RPMI8226 (cell line): ENCODE data around the gene DEGS2.
A peak's percentile ranks its signal among the peaks of the same experiment; 100 is the strongest.

ENCODE experiments used
- DNase-seq: peaks from one replicate; pipeline ENCODE4 v3.0.0-alpha.2; 2015

DEGS2 gene

DNA sequence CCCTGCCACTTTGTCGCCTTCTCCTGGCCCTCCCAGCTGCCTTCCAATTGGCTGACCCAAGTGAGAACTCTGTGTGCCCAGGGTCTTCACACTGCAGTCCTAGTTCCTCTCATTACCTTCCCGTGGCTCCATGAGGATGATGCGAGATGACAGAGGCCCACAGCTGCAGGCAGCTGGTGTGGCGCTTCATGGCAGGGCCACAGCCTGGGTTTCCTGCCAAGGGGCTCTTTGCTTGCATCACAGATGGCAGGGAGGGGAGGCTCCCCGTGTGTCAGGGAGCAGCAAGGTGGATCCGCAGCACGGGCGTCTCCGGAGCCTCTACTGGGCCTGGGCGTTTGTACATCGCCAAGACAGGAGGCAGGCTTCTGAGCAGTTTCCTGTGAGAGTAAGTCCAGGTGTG lies 28.9 kb downstream of the DEGS2 start:
- no peak for DNase-seq

DNA sequence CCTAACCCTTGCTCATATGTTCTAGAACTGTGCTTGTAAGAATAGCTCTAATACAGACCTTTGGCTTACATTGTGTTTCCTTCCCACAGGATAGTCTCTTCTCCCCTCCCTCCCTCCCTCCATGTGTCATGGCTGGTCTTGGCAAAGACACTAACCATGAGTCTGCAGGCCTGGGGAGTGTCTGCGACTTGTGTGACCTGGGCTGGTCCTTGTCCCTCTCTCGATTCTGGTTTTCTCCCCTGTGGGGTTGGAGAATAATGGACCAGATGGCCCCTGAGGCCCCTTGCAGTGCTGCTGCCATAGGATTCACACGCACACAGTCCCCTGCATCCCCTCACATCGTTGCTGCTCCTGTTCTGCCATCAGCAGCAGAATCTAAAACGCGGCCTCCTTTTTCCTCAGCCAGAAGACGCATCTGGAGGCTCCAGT lies 30.3 kb downstream of the DEGS2 start:
- no peak for DNase-seq

DNA sequence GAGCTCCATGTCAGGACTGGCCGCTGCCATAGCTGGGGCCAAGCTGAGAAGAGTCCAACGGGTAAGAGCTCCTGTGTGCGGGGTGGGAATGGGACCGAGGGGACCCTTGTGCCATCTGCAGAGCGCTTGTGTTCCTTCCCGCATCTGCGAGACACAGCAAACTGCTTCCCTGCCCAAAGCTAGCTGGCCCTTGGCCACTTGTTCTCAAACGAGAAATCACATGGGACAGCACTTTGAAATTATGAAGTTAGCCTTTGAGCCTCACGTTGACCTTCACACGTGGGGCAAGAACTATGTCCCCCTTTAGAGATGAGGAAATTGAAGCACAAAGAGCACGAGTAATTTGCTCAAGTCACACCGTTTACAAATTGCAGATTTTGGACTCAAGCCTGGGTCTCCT lies 30.8 kb downstream of the DEGS2 start:
- DNase-seq: no peak

DNA sequence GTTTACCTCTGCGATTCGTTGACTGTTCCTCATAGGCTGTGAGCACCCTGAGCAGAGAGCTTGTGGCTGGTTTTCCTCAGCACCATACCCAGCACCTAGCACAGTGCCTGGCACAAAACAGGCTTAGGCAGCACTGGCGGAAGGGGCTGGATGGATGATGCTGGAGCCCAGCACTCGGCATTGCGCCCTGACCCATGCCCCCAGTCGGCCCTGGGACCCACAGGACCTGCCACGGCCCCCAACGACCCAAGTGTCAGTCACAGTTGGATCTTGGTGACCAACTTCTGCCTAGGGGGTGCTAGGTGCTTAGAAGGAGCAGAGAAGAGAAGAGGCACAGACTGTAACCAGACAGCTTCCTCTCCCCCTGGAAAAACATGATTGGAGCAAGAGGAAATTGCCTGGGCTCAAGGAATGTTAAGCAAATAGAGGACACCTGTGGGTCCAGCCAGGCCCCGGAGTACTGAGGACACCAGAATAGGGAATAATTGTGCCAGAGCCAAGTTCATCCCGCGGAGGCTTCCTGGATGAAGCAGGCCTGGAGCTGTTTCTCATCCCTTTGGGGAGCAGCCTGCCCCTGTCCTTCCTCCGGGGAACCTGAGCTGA lies 31.5 kb downstream of the DEGS2 start:
- no peak for DNase-seq

DNA sequence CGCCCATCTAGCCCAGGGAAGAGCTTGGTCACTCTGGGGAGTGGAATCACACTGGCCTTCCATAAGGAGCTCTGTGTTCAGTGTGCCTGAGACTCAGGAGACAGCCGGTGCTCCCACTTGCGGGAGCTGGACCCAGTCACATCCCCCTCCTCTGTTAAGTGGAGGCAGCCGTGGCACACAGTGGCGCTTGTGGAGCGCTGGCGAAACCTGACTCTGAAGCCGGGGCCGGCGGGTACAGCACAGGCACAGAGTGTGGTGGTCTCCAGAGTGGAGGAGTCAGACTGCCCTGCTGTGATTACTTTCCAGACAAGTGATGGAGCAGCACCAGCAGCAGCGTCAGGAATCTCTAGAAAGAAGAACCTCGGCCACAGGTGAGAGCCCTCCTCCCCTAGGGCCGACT lies 33.0 kb downstream of the DEGS2 start:
- DNase-seq: no peak

DNA sequence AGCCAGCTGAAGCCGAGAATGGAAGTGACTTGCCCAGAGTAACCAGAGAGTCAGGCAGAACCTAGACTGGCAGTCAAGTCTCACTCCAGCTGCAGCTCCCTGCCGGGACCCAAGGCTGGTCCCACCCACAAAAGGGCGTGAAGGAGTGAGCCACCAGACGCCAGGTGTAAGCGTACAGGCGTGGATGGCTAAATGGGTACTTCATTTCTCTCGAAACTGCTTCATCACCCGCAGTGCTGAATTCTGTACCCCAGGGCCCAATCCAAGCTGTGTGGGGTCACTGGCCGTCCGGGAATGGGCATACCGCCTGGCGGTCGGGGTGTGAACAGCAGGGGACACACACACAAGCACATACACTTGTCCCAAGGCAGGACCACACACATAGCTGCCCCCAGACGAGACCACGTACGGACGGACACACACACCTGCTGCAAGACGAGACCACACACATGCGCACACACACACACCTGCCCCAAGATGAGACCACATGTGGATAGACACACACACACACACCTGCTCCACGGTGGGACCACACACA lies 34.8 kb downstream of the DEGS2 start:
- peak; percentile 84 for DNase-seq

DNA sequence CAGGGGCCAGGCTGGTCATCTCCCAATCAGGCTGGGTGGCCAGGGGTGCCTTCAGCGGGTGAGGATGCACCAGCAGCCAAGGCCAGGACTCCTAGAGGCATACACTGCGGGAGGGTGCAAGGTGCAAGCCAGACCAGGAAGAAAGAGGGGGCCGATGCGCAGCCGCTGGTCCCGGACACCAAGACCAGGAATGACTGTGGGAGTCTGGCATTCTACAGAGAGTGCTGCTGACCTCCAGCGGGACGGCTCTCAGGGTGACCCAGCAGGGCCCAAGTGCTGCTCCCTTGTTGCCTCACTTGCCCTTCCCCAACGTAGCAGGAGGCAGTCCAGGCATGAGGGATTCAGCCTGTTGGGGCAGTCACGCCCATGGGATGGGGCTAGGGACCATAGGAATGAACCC lies 35.8 kb downstream of the DEGS2 start:
- DNase-seq: no peak

DNA sequence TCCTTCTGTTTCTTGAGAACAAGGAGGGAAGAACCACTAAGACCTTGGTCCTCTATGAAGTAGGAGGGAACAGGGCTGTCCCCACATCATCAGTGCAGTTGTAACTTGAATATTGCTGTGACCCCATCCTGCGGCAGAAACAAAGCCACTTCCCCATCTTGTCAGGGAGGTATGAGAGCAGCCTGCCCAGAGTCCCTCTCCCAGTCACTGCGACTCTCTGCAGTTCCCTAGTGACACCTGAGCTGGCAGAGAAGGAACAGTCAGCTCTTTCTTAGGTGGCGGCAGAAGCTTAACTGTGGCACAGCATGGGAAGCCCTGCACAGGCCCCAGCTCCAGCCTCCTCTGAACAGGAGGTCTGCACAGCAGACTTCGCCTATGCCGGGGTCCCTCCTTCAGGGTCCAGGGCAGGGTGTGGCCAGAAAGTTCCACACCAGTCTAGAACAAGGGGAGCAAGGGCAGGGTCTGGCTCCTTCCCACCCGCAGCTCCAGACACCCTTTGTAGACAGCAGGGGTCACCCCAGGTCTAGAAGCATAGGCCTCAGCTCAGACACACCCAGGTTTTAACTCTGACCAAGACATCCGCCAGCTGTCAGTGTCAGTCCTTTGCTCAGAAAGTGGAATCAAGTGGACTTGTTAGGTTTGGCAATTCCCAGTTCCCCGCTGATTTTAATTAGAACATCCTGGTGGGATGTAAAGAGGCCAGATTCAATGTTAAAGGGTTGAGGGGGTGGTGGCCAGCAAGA lies 36.8 kb downstream of the DEGS2 start:
- DNase-seq: no peak

DNA sequence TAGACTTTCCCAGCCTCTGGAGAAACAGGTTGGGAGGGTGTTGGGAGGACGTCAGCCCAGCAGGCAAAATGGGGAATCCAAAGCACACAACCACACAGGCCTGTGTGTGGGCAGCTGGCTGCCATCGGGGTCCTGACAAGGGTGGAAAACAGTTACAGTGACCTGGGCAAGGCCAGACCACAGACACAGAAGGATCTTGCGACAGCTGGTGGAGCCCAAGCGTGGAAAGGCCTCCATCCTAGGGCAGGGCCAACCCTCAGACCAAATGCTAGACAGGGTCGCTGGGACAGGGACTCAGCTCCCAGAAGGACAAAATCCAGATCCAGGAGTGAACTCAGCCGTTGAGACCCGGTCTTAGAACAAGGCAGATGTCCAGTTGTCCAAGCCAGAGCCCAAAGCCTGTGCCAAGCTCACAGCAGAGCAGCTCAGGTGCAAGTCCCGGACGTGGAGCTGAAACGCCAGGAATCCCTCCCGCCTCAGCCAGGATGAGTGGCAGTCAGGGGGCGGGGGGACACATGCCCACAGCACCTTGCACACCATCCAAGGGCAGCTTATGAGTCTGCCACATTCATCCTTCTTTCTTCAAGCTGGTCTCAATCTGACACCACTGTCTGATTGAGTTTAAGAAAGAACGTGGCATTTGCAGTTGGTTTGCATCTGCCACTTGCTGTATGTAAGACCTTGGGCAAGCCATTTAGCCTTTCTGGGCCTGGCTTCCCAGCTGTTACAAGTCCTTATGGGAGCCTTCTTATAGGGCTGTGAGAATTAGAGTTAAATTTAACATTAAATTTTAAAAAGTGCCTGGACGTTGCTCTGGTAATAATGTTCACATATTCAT lies 37.6 kb downstream of the DEGS2 start:
- no peak for DNase-seq

DNA sequence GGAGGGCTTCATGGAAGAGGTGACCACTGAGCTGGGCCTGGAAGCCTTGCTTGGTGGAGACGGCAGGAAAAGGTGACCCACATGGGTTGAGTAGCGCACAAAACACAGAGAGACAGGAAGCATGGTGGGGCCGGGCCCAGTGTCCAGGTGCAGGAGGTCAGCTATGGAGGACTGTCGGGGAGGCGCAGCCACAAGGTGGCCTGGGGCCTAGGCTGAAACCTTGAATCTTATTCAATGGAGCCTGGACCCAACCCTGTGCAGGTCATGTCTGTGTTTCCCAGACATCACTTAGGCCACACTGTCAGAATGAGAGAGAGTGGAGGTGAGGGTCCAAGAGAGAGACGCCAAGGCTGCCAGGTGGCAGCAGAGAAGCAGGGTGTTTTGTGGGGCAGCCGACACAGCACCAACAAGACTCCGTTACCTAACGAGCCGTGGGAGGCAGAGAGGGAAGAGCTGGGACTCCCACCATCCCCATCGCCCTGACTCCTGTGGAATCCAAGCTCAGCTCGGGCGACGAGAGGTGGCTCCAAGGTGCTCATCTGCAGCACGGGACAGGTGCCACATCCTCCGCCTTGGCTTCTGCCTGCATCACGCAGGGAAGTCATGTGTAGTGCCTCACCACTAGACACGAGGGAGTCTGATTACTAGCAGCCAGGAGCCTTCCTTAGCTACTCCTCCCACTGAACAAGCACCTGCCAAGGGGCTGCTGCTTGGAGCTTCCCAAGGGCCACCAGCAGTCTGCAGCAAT lies 38.7 kb downstream of the DEGS2 start:
- no peak for DNase-seq

DNA sequence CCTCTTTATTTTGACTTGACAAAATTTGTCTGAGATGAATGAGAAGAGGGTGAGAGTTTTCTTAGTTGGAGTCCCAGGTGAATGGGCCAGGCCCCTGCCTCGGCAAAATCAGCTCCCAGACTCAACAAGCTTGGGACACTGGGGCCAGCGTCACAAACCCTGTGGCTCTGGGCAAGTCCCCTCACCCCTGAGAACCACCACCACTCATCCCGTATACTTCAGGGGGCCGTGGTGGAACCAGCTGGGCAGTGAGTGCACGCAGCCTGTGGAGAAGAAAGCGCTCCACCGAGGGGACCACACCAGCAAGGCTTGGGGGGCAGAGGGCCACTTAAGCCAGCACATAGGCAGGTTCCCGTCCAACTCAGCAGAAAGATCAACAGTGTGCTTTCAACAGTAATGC lies 40.2 kb downstream of the DEGS2 start:
- no peak for DNase-seq

DNA sequence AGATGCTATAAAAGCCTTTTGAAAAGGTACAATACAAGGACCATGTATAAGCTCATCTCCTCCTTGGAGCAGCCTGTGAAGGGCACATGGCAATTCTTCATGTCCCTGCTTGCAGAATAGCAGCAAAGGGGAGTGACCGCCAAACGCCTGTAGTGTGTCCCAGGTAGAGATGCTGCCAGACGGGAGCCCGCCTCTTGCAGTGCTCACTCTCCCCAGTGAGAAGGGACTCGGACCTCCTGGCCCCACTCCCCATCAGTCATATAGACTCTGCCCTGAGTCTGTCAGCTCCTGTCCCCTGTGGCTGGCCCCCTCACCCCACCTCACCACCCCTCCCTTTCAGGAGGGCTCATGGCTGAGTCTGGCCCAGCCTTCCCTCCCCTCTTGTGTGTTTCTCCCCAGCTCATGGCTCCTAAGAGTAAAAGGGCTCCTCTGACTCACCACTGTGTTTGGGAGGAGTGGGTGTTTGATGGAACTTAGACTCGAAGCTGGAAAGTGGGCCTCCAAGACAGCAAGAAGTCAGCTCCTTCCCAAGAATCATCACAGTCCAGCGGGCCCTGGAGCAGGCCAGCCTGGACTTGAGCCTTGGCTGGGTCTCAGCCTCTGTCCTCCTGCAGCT lies 40.9 kb downstream of the DEGS2 start:
- no peak for DNase-seq

DNA sequence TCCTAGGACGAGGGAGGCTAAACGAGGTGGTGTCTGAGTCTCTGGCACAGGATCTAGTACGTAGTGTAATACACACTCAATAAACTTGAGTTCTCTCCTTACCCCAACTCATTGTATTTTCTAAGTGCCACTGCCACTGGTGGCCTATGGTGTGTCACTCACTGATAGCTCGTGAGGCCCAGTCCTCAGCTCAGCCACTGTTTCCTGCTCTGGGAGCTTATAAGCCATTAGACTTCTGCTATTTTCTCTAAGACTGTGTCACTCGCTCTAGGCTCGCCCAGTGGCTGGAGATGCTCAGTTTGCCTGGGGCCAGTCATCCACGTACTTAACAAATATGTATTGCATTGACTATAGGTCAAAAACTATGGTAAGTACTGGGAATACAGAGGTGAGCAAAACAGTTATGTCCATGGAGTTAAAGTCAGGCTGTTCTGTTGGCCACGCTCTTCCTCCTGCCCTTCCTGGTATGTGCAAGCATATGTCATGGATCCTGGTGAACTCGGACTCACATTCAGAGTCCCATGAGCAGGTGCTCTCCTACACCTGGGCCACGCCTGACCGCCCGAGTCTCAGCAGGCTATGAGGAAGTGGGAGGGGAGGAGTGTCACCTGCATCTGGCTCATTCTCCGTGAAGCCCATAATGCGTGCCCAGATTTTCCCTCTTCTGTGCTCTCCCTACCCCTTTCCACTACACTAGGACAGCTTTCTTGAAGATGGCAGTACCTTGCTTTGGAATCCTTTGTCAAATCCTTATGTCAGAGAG lies 41.6 kb downstream of the DEGS2 start:
- peak; percentile 40 for DNase-seq

DNA sequence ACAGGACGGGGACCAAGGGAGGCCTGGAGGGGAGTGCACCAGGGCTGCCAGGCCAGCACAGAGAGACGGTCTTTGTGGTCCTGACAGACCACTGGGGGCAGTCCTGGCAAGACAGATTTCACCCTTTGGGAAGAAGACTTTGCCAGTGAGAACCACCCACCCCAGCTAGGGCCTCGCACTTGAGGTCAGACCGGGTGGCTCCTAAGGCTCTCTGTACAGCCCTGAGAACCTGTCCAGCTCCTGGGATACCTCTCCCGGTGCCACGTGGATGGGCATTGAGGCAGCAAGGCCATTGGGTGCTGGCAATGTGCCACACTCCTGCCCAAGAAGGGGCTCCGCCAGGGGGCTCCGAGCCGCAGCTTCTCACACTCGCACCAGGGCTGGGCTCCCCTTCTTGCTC lies 42.4 kb downstream of the DEGS2 start:
- DNase-seq: no peak

DNA sequence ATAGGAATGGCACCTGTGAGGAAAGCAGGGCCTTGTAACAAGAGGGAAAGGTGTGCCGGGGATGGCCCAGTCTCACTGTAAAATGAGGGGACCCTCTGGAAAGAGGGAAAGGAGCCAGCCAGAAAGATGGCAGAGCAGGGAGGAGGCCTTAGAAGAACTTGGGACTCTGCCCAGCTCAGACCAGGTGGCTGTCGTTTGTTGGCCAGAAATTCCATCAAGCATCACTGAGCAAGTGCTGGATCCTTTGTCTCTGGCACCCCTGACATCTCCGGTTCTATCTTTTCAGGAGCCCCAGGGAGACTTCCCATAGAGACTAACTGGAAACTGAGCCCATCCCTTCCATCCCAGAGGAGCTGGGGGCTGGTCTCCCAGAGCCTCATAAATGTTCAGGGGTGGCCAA lies 43.3 kb downstream of the DEGS2 start:
- DNase-seq: no peak

DNA sequence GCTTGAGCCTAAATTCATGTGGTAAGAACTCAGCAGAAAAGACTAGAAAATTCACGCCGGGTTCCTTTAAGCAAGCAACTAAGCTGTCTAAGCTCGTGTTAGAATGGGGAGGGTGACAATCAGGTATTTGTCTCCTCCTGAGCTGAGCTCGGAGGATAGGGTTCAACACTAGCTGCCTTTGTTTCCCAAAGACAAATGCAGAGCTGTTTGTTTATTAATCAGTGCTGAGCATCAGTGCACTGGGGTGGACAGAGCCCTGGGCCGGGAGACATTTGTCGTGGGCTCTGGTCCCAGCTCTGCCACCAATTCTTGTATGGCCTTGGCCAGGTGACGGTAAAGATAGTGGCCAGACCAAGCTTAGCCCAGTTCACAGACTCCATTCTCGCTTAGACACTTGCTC lies 43.7 kb downstream of the DEGS2 start:
- no peak for DNase-seq

DNA sequence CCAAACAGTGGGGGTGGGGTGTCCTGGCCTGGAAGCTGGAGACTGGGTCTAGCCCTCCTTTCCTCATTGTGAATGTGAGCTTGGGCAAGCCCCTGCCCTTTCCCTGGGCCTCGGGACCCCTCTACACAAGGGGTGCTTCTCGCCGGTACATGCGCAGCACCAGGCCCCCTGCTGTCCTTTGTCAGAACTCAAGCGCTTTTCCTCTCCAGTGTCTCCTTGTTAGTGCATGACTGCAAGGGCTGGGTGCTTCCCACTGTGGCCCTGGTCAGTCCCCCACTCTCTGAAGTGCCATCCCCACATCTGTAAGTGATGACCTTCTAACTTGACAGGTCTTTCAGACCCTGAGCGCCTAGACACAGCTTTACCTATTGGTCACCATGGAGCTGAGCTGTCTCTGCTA lies 44.2 kb downstream of the DEGS2 start:
- DNase-seq: no peak

DNA sequence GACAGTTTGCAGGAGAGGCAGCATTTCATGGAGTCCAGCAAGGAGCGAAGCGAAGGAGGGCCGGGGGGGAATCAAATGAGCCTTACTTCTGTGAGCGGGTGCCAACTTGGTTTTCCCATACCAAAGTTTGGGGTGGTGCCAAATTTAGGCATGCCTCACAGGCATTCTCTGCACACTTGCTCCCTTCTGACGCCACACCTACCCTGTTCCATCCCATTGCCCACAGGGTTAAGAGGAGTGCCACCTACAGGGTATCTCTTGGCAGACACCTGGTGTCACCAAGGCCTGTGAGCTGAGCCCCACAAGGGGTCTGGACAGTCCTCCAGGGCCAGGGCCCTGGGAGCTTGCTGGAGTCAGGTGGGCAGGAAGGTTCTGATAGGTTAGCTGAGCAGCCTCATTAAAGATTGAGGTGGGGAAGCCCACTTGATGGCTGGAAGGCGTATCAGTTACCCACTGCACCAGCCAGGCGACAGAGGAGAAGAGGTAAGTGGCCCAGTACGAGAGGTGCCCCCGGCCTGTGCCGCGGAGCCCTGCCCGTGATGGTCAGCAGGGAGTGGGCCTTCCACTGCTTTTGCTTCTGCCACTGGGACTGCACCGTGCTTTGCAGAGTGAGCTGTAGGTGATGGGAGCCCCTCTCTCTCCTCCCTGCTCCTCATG lies 45.2 kb downstream of the DEGS2 start:
- DNase-seq: no peak

DNA sequence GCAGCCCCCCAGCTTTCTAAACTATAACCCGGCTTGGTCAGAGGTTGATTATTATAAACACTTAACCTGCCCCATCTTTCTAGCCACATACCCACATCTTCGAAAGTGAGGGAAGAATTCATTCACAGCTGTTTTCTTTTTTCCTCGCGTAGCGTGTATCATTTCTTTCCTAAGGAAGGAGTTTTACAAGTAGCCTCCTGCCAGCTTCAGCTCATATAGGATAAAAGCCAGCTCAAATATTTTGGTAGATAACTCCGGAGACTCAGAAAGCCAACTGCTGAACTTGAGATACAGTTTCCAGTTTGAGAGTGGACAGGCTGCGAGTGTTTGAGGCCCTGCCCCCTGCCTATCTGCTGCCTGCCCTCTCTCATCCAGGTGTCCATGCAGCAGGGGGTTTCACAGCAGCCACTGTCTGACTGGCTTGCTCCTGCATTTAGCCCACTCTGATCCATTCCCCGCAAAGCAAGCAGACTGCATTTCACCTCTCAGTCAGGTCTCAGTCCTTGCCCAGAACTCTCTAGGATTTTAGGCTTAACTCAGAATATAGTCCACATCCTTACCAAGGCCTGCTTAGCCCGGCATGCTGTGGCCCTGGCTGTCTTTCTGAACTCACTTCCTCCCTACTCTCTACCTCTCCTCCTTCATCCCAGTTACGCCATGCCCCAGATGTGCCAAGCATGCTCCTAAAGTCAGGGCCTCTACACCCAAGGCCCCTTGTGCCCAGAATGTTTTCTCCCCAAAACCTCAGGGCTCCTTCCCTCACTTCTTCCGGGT lies 47.3 kb downstream of the DEGS2 start:
- DNase-seq: no peak

DNA sequence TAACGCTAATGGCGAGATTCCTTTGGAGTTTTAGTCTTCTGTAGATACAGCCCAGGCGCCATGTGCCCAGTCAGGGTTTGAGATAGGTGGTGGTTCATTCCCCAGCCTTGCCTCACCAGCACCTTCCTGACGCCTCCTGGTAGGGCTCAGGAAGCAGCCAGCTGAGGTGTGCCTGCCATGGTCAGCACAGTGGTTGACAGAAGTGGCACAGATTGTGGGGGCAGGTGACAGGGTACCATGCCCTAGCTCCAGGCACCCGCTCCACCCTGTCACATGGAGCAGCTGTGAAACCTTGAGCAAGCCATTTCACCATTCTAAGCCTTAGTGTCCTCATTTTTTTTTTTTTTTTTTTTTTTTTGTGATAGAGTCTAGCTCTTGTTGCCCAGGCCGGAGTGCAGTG lies 48.6 kb downstream of the DEGS2 start:
- no peak for DNase-seq

DNA sequence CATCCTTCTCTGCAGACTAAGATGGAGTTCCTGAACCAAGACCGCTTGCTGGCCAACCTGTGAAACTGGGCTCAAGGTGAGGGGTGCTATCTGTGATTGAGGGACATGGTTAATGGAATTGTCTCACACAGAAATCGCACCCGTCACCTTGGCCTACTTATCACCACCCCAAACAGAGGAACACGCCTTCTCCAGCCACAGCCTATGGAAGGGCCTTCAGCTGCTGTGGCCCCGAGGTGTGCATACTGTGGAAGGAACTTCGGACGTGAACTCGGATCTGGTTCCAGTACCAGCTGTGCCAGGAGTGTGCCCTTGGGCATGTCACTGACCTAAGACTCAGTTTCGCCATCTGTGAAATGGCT lies 49.9 kb downstream of the DEGS2 start:
- DNase-seq: no peak
